ENCODE measurements around the gene RIMOC1.
A peak's percentile ranks its signal among the peaks of the same experiment; 100 is the strongest.

Gene RIMOC1

DNA sequence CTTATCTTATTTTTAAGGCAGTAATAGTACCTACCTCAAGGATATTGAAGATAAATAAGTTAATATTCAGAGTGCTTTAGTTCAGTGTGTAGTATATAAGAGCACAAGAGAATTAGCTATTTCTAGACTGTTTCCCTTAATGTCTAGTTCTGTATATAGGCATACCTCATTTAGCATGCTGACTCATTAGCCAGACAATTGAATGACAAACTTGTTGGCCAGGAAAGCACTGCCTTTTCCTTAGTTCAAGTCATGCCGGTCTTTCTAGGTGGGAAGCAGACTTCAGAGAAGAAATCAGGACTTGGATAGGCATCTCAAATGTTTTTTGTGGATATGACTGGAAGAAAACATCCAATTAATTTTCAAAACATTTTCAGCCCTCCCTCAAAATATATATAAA is 17.7 kb downstream of the RIMOC1 start:
- TF ChIP-seq, protein P1, sequence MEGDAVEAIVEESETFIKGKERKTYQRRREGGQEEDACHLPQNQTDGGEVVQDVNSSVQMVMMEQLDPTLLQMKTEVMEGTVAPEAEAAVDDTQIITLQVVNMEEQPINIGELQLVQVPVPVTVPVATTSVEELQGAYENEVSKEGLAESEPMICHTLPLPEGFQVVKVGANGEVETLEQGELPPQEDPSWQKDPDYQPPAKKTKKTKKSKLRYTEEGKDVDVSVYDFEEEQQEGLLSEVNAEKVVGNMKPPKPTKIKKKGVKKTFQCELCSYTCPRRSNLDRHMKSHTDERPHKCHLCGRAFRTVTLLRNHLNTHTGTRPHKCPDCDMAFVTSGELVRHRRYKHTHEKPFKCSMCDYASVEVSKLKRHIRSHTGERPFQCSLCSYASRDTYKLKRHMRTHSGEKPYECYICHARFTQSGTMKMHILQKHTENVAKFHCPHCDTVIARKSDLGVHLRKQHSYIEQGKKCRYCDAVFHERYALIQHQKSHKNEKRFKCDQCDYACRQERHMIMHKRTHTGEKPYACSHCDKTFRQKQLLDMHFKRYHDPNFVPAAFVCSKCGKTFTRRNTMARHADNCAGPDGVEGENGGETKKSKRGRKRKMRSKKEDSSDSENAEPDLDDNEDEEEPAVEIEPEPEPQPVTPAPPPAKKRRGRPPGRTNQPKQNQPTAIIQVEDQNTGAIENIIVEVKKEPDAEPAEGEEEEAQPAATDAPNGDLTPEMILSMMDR (IDR thresholded peaks at IDR 0.05; ENCODE audit: low read length) = no peak
- no peak for TF ChIP-seq EZH2 (IDR thresholded peaks at IDR 0.05; ENCODE audit: borderline replicate concordance, low read length)
- Histone ChIP-seq H3K9me2 (ENCODE audit: low read depth, low read length) (no peaks in the 10 kb centered on the region), H3K4me3 (ENCODE audit: low read depth, low read length, poor library complexity, severe bottlenecking) (no peak overlapping the region), H3K4me2 (ENCODE audit: low read length) (no peak overlapping the region), H3F3A (ENCODE audit: insufficient read depth, low read length) (no peaks in the 10 kb centered on the region; the same call in 1 of the 2 replicates), H3K9me3 (ENCODE audit: low read length) (no peaks in the 10 kb centered on the region), H3K27ac (ENCODE audit: low read depth, low read length, poor library complexity, severe bottlenecking) (no peak overlapping the region), H4K20me1 (ENCODE audit: insufficient read depth, low read length) (no peaks in the 10 kb centered on the region), H3K9ac (ENCODE audit: low read length) (no peak overlapping the region), H2AFZ (ENCODE audit: low read length) (no peak overlapping the region), H3K36me3 (ENCODE audit: insufficient read depth, low read length) (peaks cover 46% of the 10 kb centered on the region), H3K27me3 (ENCODE audit: insufficient read depth, low read length) (no peaks in the 10 kb centered on the region), H3K4me1 (ENCODE audit: insufficient read depth, low read length, severe bottlenecking) (peaks cover 24% of the 10 kb centered on the region), H3K79me2 (ENCODE audit: insufficient read depth, low read length) (no peaks in the 10 kb centered on the region)

DNA sequence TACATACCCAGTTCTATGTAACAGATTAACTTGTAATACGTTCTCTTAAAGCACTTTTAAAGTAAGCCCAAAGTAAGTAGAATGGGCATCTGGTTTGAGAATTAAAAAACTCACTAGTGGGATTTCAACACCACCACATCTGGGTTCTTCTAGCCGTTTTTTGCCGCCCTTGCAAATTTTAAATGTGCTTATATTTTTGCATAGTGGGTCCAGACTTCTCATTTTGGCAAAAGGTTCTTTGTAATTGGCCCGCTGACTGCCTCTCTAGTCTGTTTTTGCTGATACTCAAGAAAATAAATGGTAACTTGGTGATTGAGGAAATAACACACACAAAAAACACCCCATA is 20.4 kb downstream of the RIMOC1 start:
- H3K9ac ChIP-seq (ENCODE audit: low read length) = peak overlapping the region; percentile 97
- H3K9me2 ChIP-seq (ENCODE audit: low read depth, low read length) = no peaks in the 10 kb centered on the region
- H3K36me3 ChIP-seq (ENCODE audit: insufficient read depth, low read length) = peaks cover 22% of the 10 kb centered on the region
- H3K4me2 ChIP-seq (ENCODE audit: low read length) = peak overlapping the region; percentile 99
- TF ChIP-seq, protein P1 (IDR thresholded peaks at IDR 0.05; ENCODE audit: low read length) = no peak
- no peak for TF ChIP-seq EZH2 (IDR thresholded peaks at IDR 0.05; ENCODE audit: borderline replicate concordance, low read length)
- peak overlapping the region; percentile 93 for H3K4me3 ChIP-seq (ENCODE audit: low read depth, low read length, poor library complexity, severe bottlenecking)
- no peaks in the 10 kb centered on the region for H3K27me3 ChIP-seq (ENCODE audit: insufficient read depth, low read length)
- H3K79me2 ChIP-seq (ENCODE audit: insufficient read depth, low read length) = no peaks in the 10 kb centered on the region
- H3K4me1 ChIP-seq (ENCODE audit: insufficient read depth, low read length, severe bottlenecking) = peaks cover 28% of the 10 kb centered on the region
- H3F3A ChIP-seq (ENCODE audit: insufficient read depth, low read length) = no peaks in the 10 kb centered on the region
- peak overlapping the region; percentile 83 for H2AFZ ChIP-seq (ENCODE audit: low read length)
- H4K20me1 ChIP-seq (ENCODE audit: insufficient read depth, low read length) = no peaks in the 10 kb centered on the region
- no peaks in the 10 kb centered on the region for H3K9me3 ChIP-seq (ENCODE audit: low read length)
- H3K27ac ChIP-seq (ENCODE audit: low read depth, low read length, poor library complexity, severe bottlenecking) = peak overlapping the region; percentile 84

DNA sequence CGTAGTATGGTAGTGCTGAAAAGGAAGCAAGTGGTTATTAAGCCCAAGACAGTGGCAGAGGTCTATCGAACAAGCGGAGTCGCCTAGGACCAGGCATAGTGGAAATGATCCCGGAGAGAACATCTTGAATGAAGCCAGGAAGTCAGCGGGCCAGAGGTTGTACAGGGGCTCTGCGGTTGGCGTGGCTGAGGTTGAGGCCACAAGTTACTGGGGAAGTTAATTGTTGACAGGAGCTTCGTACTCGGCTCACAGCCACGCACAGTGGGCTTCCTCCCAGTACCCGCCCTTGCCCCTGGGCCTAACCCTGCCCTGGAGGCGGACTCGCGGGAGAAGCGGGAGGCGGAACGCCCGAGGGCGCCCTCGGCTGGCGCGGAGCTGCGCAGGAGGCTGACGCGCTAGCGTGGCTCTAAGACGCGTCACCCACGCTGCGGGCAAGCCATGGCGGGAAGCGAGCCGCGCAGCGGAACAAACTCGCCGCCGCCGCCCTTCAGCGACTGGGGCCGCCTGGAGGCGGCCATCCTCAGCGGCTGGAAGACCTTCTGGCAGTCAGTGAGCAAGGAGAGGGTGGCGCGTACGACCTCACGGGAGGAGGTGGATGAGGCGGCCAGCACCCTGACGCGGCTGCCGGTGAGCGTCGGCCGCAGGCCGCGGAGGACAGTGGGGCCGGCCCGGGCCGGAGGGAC is 20.9 kb downstream of the RIMOC1 start, which contains the start of gene FBXO4:
Gene FBXO4, plus strand, starts transcription at position 410 of the 683 bp plus-strand sequence. Its CDS starts 29 bp downstream, at position 439.
- peak within 1 kb of the TSS; percentile 99 for H3K4me2 ChIP-seq (ENCODE audit: low read length)
- no peaks in the 10 kb centered on the region for H4K20me1 ChIP-seq (ENCODE audit: insufficient read depth, low read length)
- H3K9me2 ChIP-seq (ENCODE audit: low read depth, low read length) = no peaks in the 10 kb centered on the region
- H2AFZ ChIP-seq (ENCODE audit: low read length) = peak within 1 kb of the TSS; percentile 85
- peaks cover 28% of the 10 kb centered on the region for H3K4me1 ChIP-seq (ENCODE audit: insufficient read depth, low read length, severe bottlenecking)
- no peaks in the 10 kb centered on the region for H3K27me3 ChIP-seq (ENCODE audit: insufficient read depth, low read length)
- H3K79me2 ChIP-seq (ENCODE audit: insufficient read depth, low read length) = no peaks in the 10 kb centered on the region
- TF ChIP-seq EZH2 (IDR thresholded peaks at IDR 0.05; ENCODE audit: borderline replicate concordance, low read length) = no peak
- TF ChIP-seq, protein P1 (IDR thresholded peaks at IDR 0.05; ENCODE audit: low read length) = peak; percentile 69
- no peaks in the 10 kb centered on the region for H3F3A ChIP-seq (ENCODE audit: insufficient read depth, low read length)
- no peaks in the 10 kb centered on the region for H3K9me3 ChIP-seq (ENCODE audit: low read length)
- peak within 1 kb of the TSS; percentile 84 for H3K27ac ChIP-seq (ENCODE audit: low read depth, low read length, poor library complexity, severe bottlenecking)
- H3K9ac ChIP-seq (ENCODE audit: low read length) = peak within 1 kb of the TSS; percentile 97
- peaks cover 17% of the 10 kb centered on the region for H3K36me3 ChIP-seq (ENCODE audit: insufficient read depth, low read length)
- H3K4me3 ChIP-seq (ENCODE audit: low read depth, low read length, poor library complexity, severe bottlenecking) = peak within 1 kb of the TSS; percentile 93

Measured in OCI-LY1 (cell line).